ENCODE data around the gene GALNT4.

Gene GALNT4

GRCh38 chr12:89490922-89491321 is 33.7 kb downstream of the GALNT4 start:
- no peak for DNase-seq

- DNase-seq = no peak
Measured at GRCh38 chr12:89486264-89486663, 38.3 kb downstream of the GALNT4 start.

DNA sequence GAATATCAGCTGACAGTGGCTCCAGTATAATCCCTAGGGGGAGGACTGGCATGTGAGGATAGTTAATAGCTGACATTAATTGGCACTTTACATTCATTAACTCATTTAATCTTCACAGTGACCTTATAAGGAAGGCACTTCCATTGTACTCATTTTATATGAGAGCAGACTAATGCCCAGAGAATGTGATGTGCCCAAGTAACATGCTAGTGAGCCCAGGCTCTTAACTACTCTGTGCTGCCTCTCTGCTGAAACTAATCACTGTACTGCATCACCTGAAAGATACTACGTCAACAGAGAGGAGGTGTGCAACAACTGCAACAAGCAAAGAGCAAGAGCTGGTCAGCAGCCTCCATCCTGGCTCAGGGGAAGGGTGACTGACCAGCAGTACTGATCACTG is 40.1 kb downstream of the GALNT4 start:
- DNase-seq = no peak

- DNase-seq = no peak
Measured at GRCh38 chr12:89481213-89481914, 43.2 kb downstream of the GALNT4 start.

DNA sequence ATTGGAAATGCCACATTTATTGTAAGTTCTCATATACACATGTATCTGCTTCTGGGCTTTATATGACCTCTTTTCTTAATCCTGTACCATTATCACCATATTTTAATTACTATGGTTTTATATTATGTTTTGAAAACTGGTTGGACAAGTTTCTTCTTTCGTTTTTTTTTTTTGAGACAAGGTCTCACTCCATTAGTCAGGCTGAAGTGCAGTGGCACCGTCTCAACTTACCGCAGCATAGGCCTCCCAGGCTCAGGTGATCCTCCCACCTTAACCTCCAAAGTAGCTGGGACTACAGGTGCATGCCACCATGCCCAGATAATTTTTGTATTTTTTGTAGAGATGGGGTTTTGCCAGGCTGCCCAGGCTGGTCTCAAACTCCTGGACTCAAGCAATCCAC is 44.6 kb downstream of the GALNT4 start:
- DNase-seq = no peak

- DNase-seq = no peak
Measured at GRCh38 chr12:89477633-89478279, 46.8 kb downstream of the GALNT4 start.

DNA sequence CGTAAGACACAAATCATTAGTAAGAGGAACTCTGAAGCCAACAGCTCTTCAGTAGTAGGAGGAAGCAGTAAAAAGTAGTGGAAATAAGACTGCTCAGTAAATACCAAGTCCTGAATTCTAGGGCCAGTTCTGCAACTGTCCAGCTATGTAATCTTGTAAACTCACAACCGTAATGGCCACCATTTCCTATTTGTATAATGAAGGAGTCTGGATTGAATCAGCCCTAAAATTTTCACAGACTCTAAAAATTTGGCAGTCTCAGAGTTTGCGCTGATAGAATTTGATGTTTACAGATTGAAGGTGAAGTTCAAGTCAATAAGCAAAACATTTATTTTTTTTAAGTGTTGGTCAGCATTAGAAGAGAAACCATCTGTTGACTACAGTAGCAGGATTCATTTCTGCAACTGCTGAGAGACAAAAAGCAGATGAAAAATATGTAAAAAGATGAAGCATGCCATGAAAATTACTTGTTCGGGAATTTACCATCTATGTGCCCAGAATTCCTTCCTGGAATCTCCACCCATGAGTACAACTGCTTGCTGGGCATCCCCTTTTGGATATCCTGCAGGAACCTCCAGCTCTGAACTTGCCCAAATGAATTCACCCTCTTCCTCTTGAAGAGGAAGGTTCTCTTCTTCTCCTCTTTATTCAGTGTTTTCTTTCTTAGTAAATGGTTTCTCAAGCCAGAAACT is 47.5 kb downstream of the GALNT4 start:
- DNase-seq = no peak

DNA sequence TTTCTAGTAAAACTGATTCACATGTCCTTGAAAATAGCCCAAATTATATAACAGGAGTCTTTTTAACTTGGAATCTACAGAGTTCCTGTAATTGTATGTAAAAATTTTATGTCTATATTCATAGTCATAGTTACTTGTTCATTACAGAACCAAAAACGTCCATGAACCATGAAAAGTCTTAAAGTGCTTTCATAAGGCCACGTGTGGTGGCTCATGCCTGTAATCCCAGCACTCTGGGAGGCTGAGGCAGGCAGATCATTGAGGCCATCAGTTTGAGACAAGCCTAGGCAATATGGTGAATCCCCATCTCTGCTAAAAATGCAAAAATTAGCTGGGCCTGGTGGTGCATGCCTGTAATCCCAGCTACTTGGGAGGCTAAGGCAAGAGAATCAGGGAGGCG is 48.4 kb downstream of the GALNT4 start:
- no peak for DNase-seq

GRCh38 chr12:89475203-89475990 is 49.2 kb downstream of the GALNT4 start:
- DNase-seq = no peak

- peak; percentile 12 for DNase-seq
Measured at GRCh38 chr12:89474615-89475014, 50.0 kb downstream of the GALNT4 start.
